Right kidney (tissue), 1 donor: ENCODE data around the gene SLC25A51.

ENCODE experiments used
- DNase-seq: peaks from one replicate; pipeline ENCODE4 v3.0.0-alpha.2; 2016

SLC25A51 gene

GRCh38 chr9:37937366-37937765 lies 33.4 kb upstream of the SLC25A51 start:
- no peak for DNase-seq

- DNase-seq: no peak
Measured at GRCh38 chr9:37936965-37937364, 33.0 kb upstream of the SLC25A51 start.

- DNase-seq: no peak
Measured at GRCh38 chr9:37936376-37936775, 32.4 kb upstream of the SLC25A51 start.

GRCh38 chr9:37935096-37935495 lies 31.2 kb upstream of the SLC25A51 start:
- DNase-seq: no peak

- no peak for DNase-seq
Measured at GRCh38 chr9:37931592-37931991, 27.7 kb upstream of the SLC25A51 start.

- no peak for DNase-seq
Measured at GRCh38 chr9:37929441-37929895, 25.5 kb upstream of the SLC25A51 start.

- DNase-seq: no peak
Measured at GRCh38 chr9:37928552-37929430, 24.9 kb upstream of the SLC25A51 start.

- DNase-seq: no peak
Measured at GRCh38 chr9:37927601-37928551, 23.9 kb upstream of the SLC25A51 start.

- no peak for DNase-seq
Measured at GRCh38 chr9:37927132-37927531, 23.2 kb upstream of the SLC25A51 start.

GRCh38 chr9:37926737-37927118 lies 22.8 kb upstream of the SLC25A51 start:
- DNase-seq: no peak

GRCh38 chr9:37925786-37926736 lies 22.1 kb upstream of the SLC25A51 start:
- no peak for DNase-seq

GRCh38 chr9:37925006-37925405 lies 21.1 kb upstream of the SLC25A51 start:
- no peak for DNase-seq

GRCh38 chr9:37924538-37924937 lies 20.6 kb upstream of the SLC25A51 start:
- DNase-seq: no peak

- no peak for DNase-seq
Measured at GRCh38 chr9:37923796-37924427, 20.0 kb upstream of the SLC25A51 start.

- peak; percentile 2 for DNase-seq
Measured at GRCh38 chr9:37923118-37923795, 19.3 kb upstream of the SLC25A51 start.

- DNase-seq: peak; percentile 2
Measured at GRCh38 chr9:37922363-37923117, 18.6 kb upstream of the SLC25A51 start.

- peak; percentile 1 for DNase-seq
Measured at GRCh38 chr9:37921546-37922300, 17.8 kb upstream of the SLC25A51 start.

GRCh38 chr9:37921168-37921510 lies 17.2 kb upstream of the SLC25A51 start:
- no peak for DNase-seq

GRCh38 chr9:37920471-37921167 lies 16.7 kb upstream of the SLC25A51 start:
- DNase-seq: no peak
